Measurements from ENCODE around the gene CFAP90.

The CFAP90 gene

GRCh38 chr5:7850395-7851239 is at the start of gene CFAP90:
TSS of gene CFAP90 (minus strand) at chr5:7851133. CDS start at chr5:7851021, 112 bp downstream.
- TF ChIP-seq CTCF (IDR thresholded peaks at IDR 0.05; ENCODE audit: borderline replicate concordance, insufficient read depth, low read depth, low read length): no peak
- H3K4me3 ChIP-seq (ENCODE audit: low read depth, low read length): no peak within 1 kb of the TSS

GRCh38 chr5:7897014-7897600 is 46.2 kb upstream of the CFAP90 start:
- no peak overlapping the region for H3K4me3 ChIP-seq (ENCODE audit: low read depth, low read length)
- 0 out of 2 replicates have a peak, but pooled peaks have one; percentile 20 for TF ChIP-seq CTCF (IDR thresholded peaks at IDR 0.05; ENCODE audit: borderline replicate concordance, insufficient read depth, low read depth, low read length)

GRCh38 chr5:7894860-7895259 is 43.9 kb upstream of the CFAP90 start:
- no peak overlapping the region for H3K4me3 ChIP-seq (ENCODE audit: low read depth, low read length)
- TF ChIP-seq CTCF (IDR thresholded peaks at IDR 0.05; ENCODE audit: borderline replicate concordance, insufficient read depth, low read depth, low read length): no peak

DNA sequence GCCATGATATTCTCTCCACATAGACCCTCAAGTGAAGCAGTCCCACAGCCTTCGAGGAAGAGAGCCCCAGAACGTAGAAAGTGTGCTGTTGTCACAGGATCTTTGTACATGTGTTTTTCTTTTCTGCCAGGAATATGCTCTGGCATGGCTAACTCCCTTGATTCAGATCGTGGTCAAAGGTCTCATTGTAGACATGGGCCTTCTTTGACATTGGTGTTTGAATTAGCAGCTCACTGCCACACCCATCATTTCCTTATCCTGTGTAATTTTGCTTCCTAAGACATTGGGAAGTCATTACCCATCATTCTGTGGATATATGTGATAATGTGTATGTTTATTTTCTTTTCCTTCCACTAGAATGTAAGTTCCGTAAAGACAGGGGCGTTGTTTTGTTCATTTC is 43.5 kb upstream of the CFAP90 start:
- H3K4me3 ChIP-seq (ENCODE audit: low read depth, low read length): no peak overlapping the region
- no peak for TF ChIP-seq CTCF (IDR thresholded peaks at IDR 0.05; ENCODE audit: borderline replicate concordance, insufficient read depth, low read depth, low read length)

GRCh38 chr5:7888901-7889300 is 38.0 kb upstream of the CFAP90 start:
- no peak overlapping the region for H3K4me3 ChIP-seq (ENCODE audit: low read depth, low read length)
- TF ChIP-seq CTCF (IDR thresholded peaks at IDR 0.05; ENCODE audit: borderline replicate concordance, insufficient read depth, low read depth, low read length): no peak

GRCh38 chr5:7886849-7887475 is 36.0 kb upstream of the CFAP90 start:
- H3K4me3 ChIP-seq (ENCODE audit: low read depth, low read length): no peak overlapping the region
- peak; percentile 15; the same call in 1 of the 2 replicates for TF ChIP-seq CTCF (IDR thresholded peaks at IDR 0.05; ENCODE audit: borderline replicate concordance, insufficient read depth, low read depth, low read length)
